GM21737 (cell line): ENCODE data around the gene LY6G6F.
A peak's percentile ranks its signal among the peaks of the same experiment; 100 is the strongest.

ENCODE experiments used
- ATAC-seq: cut with Tn5 transposase; IDR thresholded peaks from one replicate; pipeline ENCODE4 v1.9.1; 2021; ENCODE audit warnings: mild to moderate bottlenecking, moderate library complexity; ENCODE audit not compliant: unreplicated experiment

LY6G6F gene

DNA sequence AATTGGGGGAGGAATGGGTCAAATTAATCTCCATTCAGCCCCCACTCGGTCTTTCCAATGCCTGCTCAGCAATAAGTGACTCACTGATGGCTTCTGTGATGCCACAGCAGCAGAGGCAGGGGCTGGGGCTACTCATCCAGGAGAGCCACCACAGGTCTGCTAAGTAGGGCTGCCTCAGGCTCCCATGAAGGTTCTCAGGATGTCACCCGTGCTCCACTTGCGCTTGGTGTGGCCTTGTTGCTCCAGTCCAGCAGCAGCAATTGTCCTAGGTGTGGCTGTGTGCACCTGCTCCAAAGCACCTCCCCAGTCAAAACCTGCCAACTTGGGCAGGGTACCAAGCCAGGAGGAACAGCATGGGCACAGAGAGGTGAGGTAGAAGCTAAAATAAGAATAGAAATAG, 15.5 kb downstream of the LY6G6F start:
- ATAC-seq: no peak

DNA sequence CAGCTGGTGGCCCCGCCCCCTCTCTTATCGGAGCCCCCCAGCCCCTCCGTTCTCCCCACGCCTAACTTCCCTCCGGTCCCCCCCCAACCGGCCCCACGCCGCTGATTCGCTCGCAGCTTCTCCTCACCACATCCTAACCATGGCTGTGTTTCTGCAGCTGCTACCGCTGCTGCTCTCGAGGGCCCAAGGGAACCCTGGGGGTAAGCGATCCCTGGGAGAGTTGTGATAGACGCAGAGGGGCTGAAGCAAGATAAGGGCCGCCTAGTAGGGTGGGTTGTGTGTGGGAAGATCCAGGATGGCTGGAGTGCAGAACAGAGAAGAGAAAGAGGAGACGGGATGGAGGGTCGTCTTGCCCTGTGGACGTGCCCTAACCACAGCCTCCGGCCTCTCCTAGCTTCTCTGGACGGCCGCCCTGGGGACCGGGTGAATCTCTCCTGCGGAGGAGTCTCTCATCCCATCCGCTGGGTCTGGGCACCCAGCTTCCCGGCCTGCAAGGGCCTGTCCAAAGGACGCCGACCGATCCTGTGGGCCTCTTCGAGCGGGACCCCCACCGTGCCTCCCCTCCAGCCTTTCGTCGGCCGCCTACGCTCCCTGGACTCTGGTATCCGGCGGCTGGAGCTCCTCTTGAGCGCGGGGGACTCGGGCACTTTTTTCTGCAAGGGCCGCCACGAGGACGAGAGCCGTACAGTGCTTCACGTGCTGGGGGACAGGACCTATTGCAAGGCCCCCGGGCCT, 16.7 kb downstream of the LY6G6F start, which contains the start of gene MPIG6B:
Gene MPIG6B, plus strand, starts transcription at position 129 of the 735 bp plus-strand sequence. Its CDS starts 11 bp downstream, at position 140.
- no peak for ATAC-seq

DNA sequence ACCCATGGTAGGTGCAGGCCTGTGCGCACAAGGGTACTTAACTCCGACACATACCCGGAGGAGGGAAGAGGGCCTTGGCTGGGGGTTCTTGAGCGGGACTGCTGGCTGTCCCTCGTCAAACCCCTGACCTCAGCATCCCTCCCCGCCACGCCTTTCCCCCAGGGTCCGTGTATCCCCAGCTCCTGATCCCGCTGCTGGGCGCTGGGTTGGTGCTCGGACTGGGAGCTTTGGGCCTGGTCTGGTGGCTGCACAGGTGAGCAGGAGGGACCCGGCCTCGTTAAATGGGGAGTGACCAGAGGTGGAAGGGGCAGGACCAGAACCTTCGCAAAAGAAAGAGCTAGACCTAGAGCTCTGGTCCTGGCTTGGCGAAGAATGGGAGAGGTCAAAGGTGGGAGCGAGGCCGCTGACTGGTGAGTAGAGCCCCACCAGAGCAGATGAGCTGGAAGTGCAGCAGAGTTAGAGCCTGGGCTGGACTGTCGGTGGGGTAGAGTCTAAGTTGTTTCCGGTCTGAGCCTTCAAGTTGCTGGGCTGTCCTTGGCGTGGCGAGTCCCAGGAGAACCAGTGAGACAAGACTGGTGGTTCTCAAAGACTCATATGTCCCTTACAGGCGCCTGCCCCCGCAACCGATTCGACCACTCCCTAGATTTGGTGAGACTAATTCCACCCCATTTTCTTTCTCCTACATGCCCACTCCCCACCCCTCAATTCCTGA, 17.5 kb downstream of the LY6G6F start:
- no peak for ATAC-seq

GRCh38 chr6:31725502-31726350, 19.1 kb downstream of the LY6G6F start:
- no peak for ATAC-seq

- no peak for ATAC-seq
These were observed 20.5 kb downstream of the LY6G6F start for GRCh38 chr6:31727034-31727716.

DNA sequence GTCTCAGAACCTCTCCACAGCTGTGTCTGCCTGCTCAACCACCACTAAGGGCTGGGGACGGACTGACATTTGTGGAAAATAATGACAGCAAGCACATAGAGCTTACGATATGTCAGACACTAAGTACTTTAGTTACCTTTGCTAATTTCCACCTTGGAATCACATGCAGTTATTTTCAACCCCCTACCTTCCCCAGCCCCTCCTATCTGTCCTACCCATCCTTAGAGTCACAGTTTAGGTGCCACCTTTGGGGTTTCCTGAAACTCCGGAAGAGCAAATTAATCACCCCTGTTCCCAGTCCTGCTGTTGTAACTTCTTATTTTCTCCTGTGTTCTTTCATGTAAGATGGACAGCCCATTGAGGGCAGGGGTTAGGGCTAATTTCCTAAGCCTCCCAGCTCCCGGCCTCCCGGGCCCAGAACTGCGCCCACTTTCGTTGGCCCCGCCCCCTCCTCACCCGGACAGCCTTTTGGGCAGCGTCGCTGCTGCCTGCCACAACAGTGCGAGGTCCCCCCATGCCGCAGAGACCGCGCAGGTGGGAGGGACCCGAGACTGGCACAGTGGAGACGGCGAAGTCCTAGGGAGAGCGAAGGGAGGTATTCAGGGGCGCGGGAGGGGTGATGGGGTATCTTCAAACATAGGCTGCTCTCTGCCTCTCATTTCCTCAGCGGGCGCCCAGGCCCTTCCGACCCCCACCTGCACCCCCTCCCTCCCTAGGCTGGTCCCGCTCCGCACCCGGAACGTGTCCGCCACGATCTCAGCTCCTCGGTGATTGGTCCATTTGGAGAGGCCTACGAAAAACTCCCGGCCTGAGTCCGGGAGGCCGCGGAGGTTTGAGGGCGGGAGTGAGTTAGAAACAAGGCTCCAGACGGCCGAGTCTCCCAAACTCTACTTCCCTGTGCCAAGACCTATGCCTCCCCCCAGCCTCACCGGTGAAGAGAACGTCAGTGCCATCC, 21.3 kb downstream of the LY6G6F start:
- ATAC-seq: no peak

GRCh38 chr6:31728767-31729514, 22.3 kb downstream of the LY6G6F start, which contains the start of gene DDAH2:
DDAH2 (minus strand) TSS chr6:31729299; CDS start chr6:31729161, 138 bp downstream.
- ATAC-seq: no peak

DNA sequence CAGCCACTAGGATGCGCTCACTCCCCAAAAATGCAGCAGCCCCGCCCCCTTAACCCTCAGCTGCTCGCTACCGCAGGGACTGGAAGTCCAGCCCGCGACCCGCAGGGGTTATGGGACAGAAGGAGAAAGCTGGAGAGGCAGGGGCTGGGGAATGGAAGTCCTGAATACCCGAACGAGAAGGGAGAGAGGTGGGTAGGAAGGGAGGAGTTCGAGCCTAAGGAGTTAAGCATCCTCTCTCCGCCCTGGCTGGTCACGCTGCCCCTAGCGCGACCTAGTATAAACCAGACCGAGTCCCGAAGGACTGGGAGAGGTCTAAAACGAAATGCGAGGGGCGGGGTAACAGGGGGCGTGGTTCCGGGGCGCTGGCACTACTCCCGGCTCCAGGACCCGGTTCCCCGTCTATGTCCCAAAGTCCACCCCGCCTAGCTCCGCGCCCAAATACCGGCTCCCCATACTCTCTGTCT, 22.9 kb downstream of the LY6G6F start:
- peak; percentile 44 for ATAC-seq

- ATAC-seq: no peak
These were observed 23.4 kb downstream of the LY6G6F start for GRCh38 chr6:31729979-31730630.

- no peak for ATAC-seq
These were observed 24.0 kb downstream of the LY6G6F start for GRCh38 chr6:31730631-31731086.

GRCh38 chr6:31732029-31732428, 25.4 kb downstream of the LY6G6F start:
- no peak for ATAC-seq

GRCh38 chr6:31733734-31734133, 27.1 kb downstream of the LY6G6F start:
- ATAC-seq: no peak

- no peak for ATAC-seq
These were observed 27.7 kb downstream of the LY6G6F start for GRCh38 chr6:31734247-31734820.

DNA sequence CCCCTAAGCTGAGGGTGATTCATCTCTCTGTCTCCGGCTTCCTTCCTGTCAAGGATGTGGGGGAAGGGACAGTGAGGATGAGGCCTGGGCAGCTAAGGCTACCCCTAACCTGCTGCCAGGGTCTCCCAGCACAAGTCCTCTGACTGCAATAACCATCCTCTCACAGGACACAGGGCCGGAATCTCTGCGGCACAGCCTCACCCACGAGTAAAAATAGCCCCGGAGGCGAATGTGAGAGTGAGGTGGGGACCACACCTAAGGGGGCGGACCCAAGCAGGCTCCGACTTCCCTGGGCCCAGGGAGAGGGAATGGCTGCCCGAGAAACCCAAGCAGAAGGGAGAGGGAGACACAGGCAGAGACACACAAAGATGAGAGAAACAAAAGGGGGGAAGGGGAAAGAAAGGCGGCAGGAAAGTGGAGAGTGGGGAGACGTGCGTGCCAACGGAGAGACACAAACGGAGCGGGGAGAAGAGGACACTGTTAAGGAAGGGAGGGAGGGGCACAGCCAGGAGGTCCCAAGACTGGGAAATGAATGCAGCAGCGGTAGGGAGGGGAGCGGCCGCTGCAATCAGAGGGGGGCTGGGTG, 28.2 kb downstream of the LY6G6F start:
- ATAC-seq: no peak

DNA sequence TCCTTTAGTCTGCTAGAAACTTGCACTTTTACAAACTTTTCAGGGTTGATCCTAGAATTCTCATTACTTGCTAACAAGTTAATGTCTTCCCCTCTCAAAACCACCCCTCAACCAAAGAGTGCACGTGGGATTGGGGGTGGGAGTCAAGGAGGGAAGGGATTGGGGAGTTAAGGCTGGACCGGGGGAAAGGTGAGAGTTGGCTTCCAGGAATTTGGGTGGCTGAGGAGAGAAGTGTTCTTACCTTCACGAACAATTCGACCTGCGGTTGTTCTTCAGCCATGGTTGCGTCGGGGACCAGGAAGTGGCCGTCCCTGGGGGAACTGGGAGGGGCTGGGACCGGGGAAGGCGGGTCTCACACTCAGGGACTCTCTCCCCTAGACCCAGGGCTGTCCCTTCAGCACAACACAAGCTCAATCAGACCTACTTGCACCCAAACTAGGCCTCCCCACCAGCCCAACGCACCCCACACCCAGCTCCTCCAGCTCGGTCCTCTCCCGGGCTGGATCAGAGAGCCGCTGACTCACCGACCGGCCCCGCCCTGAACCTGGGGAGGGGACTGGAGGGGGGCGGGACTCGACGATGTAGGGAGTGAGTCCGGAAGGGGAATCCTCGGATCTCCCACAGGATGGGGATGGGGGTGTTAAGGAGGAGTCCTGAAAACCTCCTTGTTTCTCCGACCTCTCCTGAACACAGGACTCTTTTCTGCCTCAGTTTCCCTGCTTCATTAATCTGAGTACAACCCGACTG, 29.5 kb downstream of the LY6G6F start, which contains the start of gene CLIC1:
Gene CLIC1, minus strand, starts transcription at position 510 of the 747 bp plus-strand sequence. Its CDS starts 230 bp downstream, at position 280.
- peak; percentile 21 for ATAC-seq

GRCh38 chr6:31736768-31737314, 30.2 kb downstream of the LY6G6F start:
- ATAC-seq: no peak
